ENCODE data around the gene CCR9. TPM values are rescaled to one million over a fixed set of nuclear protein-coding genes. Genes with fewer than 3 reads are reported as not detected.

The CCR9 gene
- total and polyA plus RNA-seq, 2 donors (not counting 1 experiment from before 2014, with no cell fraction given), result not detected

DNA sequence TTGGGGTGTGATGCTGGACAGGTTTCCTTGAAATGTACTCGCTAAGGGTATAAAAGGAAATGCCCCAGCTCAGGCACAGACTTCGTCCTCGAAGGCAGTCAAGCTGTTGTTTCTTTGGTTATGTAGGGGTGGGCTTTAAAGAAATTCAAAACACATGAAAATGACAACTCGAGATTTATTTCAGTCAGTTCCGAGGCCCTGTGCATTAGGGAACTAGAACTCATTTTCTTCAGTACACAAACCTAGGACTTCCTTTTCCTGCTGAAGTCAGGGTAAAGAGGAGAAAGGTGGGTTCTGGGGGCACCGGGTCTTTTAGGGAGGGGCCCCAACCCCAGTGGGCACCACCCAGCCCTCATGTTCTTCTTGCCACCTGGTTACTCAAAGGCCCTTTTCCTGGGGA lies 7.7 kb downstream of the CCR9 start:
- Histone ChIP-seq H3K4me1 (ENCODE audit: control insufficient read depth, extremely low read depth, insufficient read depth, low read length) (peaks cover 4% of the 10 kb centered on the region), H3K27me3 (ENCODE audit: control insufficient read depth, insufficient read depth, low read length) (peaks cover 3% of the 10 kb centered on the region), H3K36me3 (ENCODE audit: control insufficient read depth, insufficient read depth, low read length) (no peaks in the 10 kb centered on the region), H3K9ac (ENCODE audit: insufficient read depth, low read length) (no peak overlapping the region), H4K20me1 (ENCODE audit: control insufficient read depth, extremely low read depth, insufficient read depth, low read length) (no peaks in the 10 kb centered on the region), H3K4me2 (ENCODE audit: extremely low read depth, insufficient read depth, low read length) (no peak overlapping the region), H3K4me3 (replicated peaks in 1 of 4; ENCODE audit: control extremely low read depth in 1 of 4, insufficient read depth in 1 of 4, low read depth in 3 of 4, low read length in 4 of 4) (no peak overlapping the region), H3K9me3 (ENCODE audit: control insufficient read depth, insufficient read depth, low read depth, low read length) (no peaks in the 10 kb centered on the region), H2AFZ (ENCODE audit: low read length) (no peak overlapping the region), H3K79me2 (ENCODE audit: control insufficient read depth, insufficient read depth, low read length) (no peaks in the 10 kb centered on the region), H3K27ac (ENCODE audit: insufficient read depth, low read length) (no peak overlapping the region)
- TF ChIP-seq EZH2 (IDR thresholded peaks at IDR 0.05; ENCODE audit: low read length, missing control alignments) (no peak), CTCF (conservative IDR thresholded peaks at IDR 0.05 in 1 of 2, IDR thresholded peaks at IDR 0.05 in 1 of 2; ENCODE audit: low read depth in 1 of 2, low read length in 2 of 2) (no peak)
- DNase-seq (ENCODE audit: low read depth in 2 of 2), result no peak

DNA sequence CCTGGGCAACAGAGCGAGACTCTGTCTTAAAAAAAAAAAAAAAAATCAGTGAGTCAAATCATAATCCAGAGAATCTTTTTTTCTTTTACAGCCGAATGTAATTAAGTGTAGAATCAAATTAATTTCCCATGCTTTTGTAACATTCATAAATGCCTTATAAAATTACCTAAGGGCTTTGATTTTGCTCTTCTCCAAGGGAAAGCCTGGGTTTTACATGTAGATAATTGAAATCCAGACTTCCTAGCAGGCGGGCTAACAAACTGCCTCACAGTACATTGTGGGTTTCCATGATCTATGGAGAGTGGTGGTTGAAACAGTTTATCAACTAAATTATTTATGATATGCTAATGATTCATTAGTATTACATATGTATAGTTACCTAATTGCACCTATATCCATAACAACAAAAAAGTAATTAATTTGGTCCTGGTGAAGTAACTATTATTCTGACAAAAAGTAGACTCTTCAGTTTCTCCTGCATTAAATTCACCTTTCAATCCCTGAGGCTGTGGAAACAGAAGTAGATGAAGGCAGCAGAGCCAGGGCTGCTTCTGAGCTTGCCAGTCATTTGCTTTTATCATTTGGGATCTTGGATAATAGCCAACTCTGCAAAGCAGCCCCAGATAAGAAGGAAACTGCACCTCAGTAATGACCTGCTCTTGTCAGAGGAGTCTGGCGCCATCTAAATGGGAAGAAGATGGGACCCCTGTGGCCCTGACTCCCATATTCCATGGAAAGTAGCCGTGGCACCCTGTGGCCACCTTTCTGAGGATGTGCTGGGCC lies 9.5 kb downstream of the CCR9 start:
- Histone ChIP-seq H3K4me3 (replicated peaks in 1 of 4; ENCODE audit: control extremely low read depth in 1 of 4, insufficient read depth in 1 of 4, low read depth in 3 of 4, low read length in 4 of 4) (no peak overlapping the region), H3K4me1 (ENCODE audit: control insufficient read depth, extremely low read depth, insufficient read depth, low read length) (peaks cover 4% of the 10 kb centered on the region), H3K36me3 (ENCODE audit: control insufficient read depth, insufficient read depth, low read length) (no peaks in the 10 kb centered on the region), H3K4me2 (ENCODE audit: extremely low read depth, insufficient read depth, low read length) (no peak overlapping the region), H3K27me3 (ENCODE audit: control insufficient read depth, insufficient read depth, low read length) (peaks cover 4% of the 10 kb centered on the region), H3K79me2 (ENCODE audit: control insufficient read depth, insufficient read depth, low read length) (no peaks in the 10 kb centered on the region), H3K27ac (ENCODE audit: insufficient read depth, low read length) (no peak overlapping the region), H4K20me1 (ENCODE audit: control insufficient read depth, extremely low read depth, insufficient read depth, low read length) (no peaks in the 10 kb centered on the region), H3K9ac (ENCODE audit: insufficient read depth, low read length) (no peak overlapping the region), H3K9me3 (ENCODE audit: control insufficient read depth, insufficient read depth, low read depth, low read length) (no peaks in the 10 kb centered on the region), H2AFZ (ENCODE audit: low read length) (no peak overlapping the region)
- TF ChIP-seq CTCF (conservative IDR thresholded peaks at IDR 0.05 in 1 of 2, IDR thresholded peaks at IDR 0.05 in 1 of 2; ENCODE audit: low read depth in 1 of 2, low read length in 2 of 2), result no peak
- TF ChIP-seq EZH2 (IDR thresholded peaks at IDR 0.05; ENCODE audit: low read length, missing control alignments), result no peak
- DNase-seq (ENCODE audit: low read depth in 2 of 2), result no peak

DNA sequence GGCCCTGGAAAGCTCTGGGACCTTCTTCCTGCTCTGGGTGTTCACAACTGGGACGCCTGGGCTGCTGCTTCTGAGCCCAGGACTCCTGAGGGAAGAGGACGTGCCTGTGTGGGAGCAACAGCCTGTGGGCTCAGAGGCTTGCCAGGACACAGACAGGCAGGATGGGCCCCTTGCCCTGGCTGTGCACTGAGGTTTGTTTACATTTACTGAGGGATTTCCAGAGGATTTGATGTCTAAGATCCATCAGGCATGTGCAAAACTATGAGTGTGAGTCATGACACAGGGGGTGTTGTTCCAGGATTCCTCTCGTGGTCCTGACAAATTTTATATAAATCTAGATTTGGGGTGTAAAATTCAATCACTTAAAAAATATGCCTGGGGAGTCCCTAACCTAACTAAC lies 10.6 kb downstream of the CCR9 start:
- Histone ChIP-seq H3K9ac (ENCODE audit: insufficient read depth, low read length) (no peak overlapping the region), H4K20me1 (ENCODE audit: control insufficient read depth, extremely low read depth, insufficient read depth, low read length) (no peaks in the 10 kb centered on the region), H3K27me3 (ENCODE audit: control insufficient read depth, insufficient read depth, low read length) (peaks cover 7% of the 10 kb centered on the region), H3K4me1 (ENCODE audit: control insufficient read depth, extremely low read depth, insufficient read depth, low read length) (peaks cover 4% of the 10 kb centered on the region), H3K4me2 (ENCODE audit: extremely low read depth, insufficient read depth, low read length) (no peak overlapping the region), H3K79me2 (ENCODE audit: control insufficient read depth, insufficient read depth, low read length) (no peaks in the 10 kb centered on the region), H3K4me3 (replicated peaks in 1 of 4; ENCODE audit: control extremely low read depth in 1 of 4, insufficient read depth in 1 of 4, low read depth in 3 of 4, low read length in 4 of 4) (no peak overlapping the region), H2AFZ (ENCODE audit: low read length) (no peak overlapping the region), H3K36me3 (ENCODE audit: control insufficient read depth, insufficient read depth, low read length) (no peaks in the 10 kb centered on the region), H3K27ac (ENCODE audit: insufficient read depth, low read length) (no peak overlapping the region), H3K9me3 (ENCODE audit: control insufficient read depth, insufficient read depth, low read depth, low read length) (no peaks in the 10 kb centered on the region)
- TF ChIP-seq EZH2 (IDR thresholded peaks at IDR 0.05; ENCODE audit: low read length, missing control alignments), result no peak
- no peak for TF ChIP-seq CTCF (conservative IDR thresholded peaks at IDR 0.05 in 1 of 2, IDR thresholded peaks at IDR 0.05 in 1 of 2; ENCODE audit: low read depth in 1 of 2, low read length in 2 of 2)
- peak; percentile 71 to 75 for DNase-seq (ENCODE audit: low read depth in 2 of 2)

Measured in fibroblast of lung (primary cell).